Suppressor macrophage (primary cell): ENCODE data around the gene OGDH.
"Not testable (repeated sequence)": the region's sequence is repeated elsewhere in the genome, so short reads cannot be mapped to it uniquely, and the experiment has no call there.

Experiments used
- DNase-seq, 4 experiments: peaks; one replicate each; pipeline ENCODE4 v3.0.0-alpha.2; 2020 to 2022

The OGDH gene

GRCh38 chr7:44673771-44674170 is 67.3 kb downstream of the OGDH start:
- no peak for DNase-seq

GRCh38 chr7:44674381-44674780 is 68.0 kb downstream of the OGDH start:
- DNase-seq, result no peak

GRCh38 chr7:44676776-44677175 is 70.3 kb downstream of the OGDH start:
- DNase-seq, result no peak

- DNase-seq, result no peak
Measured at GRCh38 chr7:44678101-44678470, 71.7 kb downstream of the OGDH start.

GRCh38 chr7:44678471-44679179 is 72.2 kb downstream of the OGDH start:
- peak; percentile 67 to 85 (median 80) for DNase-seq

- no peak for DNase-seq
Measured at GRCh38 chr7:44681645-44682044, 75.2 kb downstream of the OGDH start.

GRCh38 chr7:44685723-44686122 is 79.3 kb downstream of the OGDH start:
- DNase-seq, result no peak

- DNase-seq, result no peak
Measured at GRCh38 chr7:44689427-44689826, 83.0 kb downstream of the OGDH start.

- no peak for DNase-seq
Measured at GRCh38 chr7:44693641-44694313, 87.3 kb downstream of the OGDH start.

GRCh38 chr7:44694326-44694725 is 87.9 kb downstream of the OGDH start:
- no peak for DNase-seq

GRCh38 chr7:44694766-44695165 is 88.3 kb downstream of the OGDH start:
- DNase-seq, result no peak

GRCh38 chr7:44695756-44696155 is 89.3 kb downstream of the OGDH start:
- no peak for DNase-seq

GRCh38 chr7:44696728-44697127 is 90.3 kb downstream of the OGDH start:
- DNase-seq, result no peak

- no peak for DNase-seq
Measured at GRCh38 chr7:44697136-44698045, 91.0 kb downstream of the OGDH start.

- DNase-seq, result no peak
Measured at GRCh38 chr7:44698046-44698580, 91.7 kb downstream of the OGDH start.

GRCh38 chr7:44699598-44699997 is 93.2 kb downstream of the OGDH start:
- not testable (repeated sequence) for DNase-seq

- no peak for DNase-seq
Measured at GRCh38 chr7:44700322-44700721, 93.9 kb downstream of the OGDH start.

GRCh38 chr7:44703391-44703790 is 97.0 kb downstream of the OGDH start:
- not testable (repeated sequence) for DNase-seq

GRCh38 chr7:44703921-44704320 is 97.5 kb downstream of the OGDH start:
- no peak for DNase-seq

- no peak for DNase-seq
Measured at GRCh38 chr7:44705434-44705833, 99.0 kb downstream of the OGDH start.

GRCh38 chr7:44706788-44707557 is 100.5 kb downstream of the OGDH start:
- DNase-seq, result no peak

GRCh38 chr7:44707558-44708230 is 101.3 kb downstream of the OGDH start:
- DNase-seq, result no peak
